GM12801 (cell line): ENCODE results near the gene TIE1.

Experiments used
- CTCF ChIP-seq: IDR thresholded peaks from one replicate; pipeline ENCODE4 v1.5.1; 2011; ENCODE audit warnings: control low read depth; ENCODE audit not compliant: insufficient read length; ENCODE audit errors: extremely low read depth

Gene TIE1

DNA sequence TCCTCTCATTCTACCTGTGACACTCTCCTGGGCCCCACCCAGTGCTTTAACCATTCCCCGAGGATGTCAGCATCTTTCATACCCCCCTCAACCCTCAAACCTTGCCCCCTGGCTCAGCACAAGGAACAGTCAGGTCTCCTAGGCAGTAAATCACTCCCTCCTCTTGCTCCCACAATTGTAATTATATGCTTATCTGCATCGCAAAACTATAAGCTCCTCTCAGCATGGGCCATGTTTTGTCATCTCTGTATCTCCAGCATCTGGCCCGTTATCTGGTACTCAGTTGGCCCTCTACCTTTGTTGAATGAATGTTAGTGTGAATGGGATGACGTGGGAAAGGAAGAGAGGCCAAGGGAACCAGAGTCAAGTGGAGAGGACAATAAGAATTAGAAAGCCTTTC lies 69.8 kb downstream of the TIE1 start:
- no peak for TF ChIP-seq CTCF

GRCh38 chr1:43372172-43372571 lies 71.4 kb downstream of the TIE1 start:
- TF ChIP-seq CTCF = no peak
